Measurements from ENCODE around the gene C2CD2.

C2CD2 gene

DNA sequence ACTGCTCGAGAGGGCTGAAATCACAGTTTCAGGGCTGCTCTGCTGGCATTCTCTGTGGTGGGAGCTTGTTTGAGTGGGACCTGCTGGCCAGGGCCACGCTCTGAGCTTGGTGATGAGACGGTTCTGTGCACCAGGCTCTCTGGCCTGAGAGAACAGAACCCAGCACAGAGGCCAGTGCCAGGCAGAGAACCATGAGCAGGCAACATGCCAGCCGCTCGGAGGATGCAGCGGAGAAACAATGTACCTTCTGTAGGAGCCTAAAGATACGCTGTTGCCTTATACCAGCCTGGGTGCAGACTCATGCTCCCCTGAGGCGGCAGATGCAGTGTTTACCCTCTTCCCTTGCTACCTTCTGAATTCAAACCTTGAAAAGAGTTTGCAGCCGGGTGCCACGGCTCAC is 10.0 kb downstream of the C2CD2 start:
- Histone ChIP-seq H3K4me1 (ENCODE audit: insufficient read depth, low read length, poor library complexity, severe bottlenecking) (no peaks in the 10 kb centered on the region), H3K79me2 (ENCODE audit: insufficient read depth, low read length) (no peaks in the 10 kb centered on the region), H3K4me2 (ENCODE audit: low read depth, low read length, poor library complexity, severe bottlenecking) (no peak overlapping the region), H3K9ac (ENCODE audit: low read depth, low read length, poor library complexity, severe bottlenecking) (no peak overlapping the region), H3K9me3 (ENCODE audit: insufficient read depth, low read depth, low read length) (no peaks in the 10 kb centered on the region), H3K27me3 (ENCODE audit: insufficient read depth, low read length, poor library complexity, severe bottlenecking) (no peaks in the 10 kb centered on the region), H2AFZ (ENCODE audit: low read length) (no peak overlapping the region), H3F3A (ENCODE audit: low read depth) (no peaks in the 10 kb centered on the region), H3K9me2 (replicated peaks; ENCODE audit: low read depth, low read length) (no peaks in the 10 kb centered on the region), H3K36me3 (ENCODE audit: insufficient read depth, low read length) (no peaks in the 10 kb centered on the region), H3K4me3 (ENCODE audit: low read length, poor library complexity, severe bottlenecking) (no peak overlapping the region), H4K20me1 (ENCODE audit: insufficient read depth, low read length, poor library complexity, severe bottlenecking) (no peaks in the 10 kb centered on the region)
- no peak for TF ChIP-seq CTCF (conservative IDR thresholded peaks at IDR 0.05; ENCODE audit: low read length)
- TF ChIP-seq EZH2phosphoT487 (IDR thresholded peaks at IDR 0.05; ENCODE audit: borderline replicate concordance) = no peak

- H3K27me3 ChIP-seq (ENCODE audit: insufficient read depth, low read length, poor library complexity, severe bottlenecking) = no peaks in the 10 kb centered on the region
- H4K20me1 ChIP-seq (ENCODE audit: insufficient read depth, low read length, poor library complexity, severe bottlenecking) = no peaks in the 10 kb centered on the region
- H3K9ac ChIP-seq (ENCODE audit: low read depth, low read length, poor library complexity, severe bottlenecking) = no peak overlapping the region
- no peaks in the 10 kb centered on the region for H3K9me3 ChIP-seq (ENCODE audit: insufficient read depth, low read depth, low read length)
- no peaks in the 10 kb centered on the region for H3K36me3 ChIP-seq (ENCODE audit: insufficient read depth, low read length)
- TF ChIP-seq EZH2phosphoT487 (IDR thresholded peaks at IDR 0.05; ENCODE audit: borderline replicate concordance) (no peak), CTCF (conservative IDR thresholded peaks at IDR 0.05; ENCODE audit: low read length) (no peak)
- H3K4me1 ChIP-seq (ENCODE audit: insufficient read depth, low read length, poor library complexity, severe bottlenecking) = no peaks in the 10 kb centered on the region
- H3K4me3 ChIP-seq (ENCODE audit: low read length, poor library complexity, severe bottlenecking) = no peak overlapping the region
- H3F3A ChIP-seq (ENCODE audit: low read depth) = no peaks in the 10 kb centered on the region
- H3K79me2 ChIP-seq (ENCODE audit: insufficient read depth, low read length) = no peaks in the 10 kb centered on the region
- H2AFZ ChIP-seq (ENCODE audit: low read length) = no peak overlapping the region
- H3K9me2 ChIP-seq (replicated peaks; ENCODE audit: low read depth, low read length) = no peaks in the 10 kb centered on the region
- no peak overlapping the region for H3K4me2 ChIP-seq (ENCODE audit: low read depth, low read length, poor library complexity, severe bottlenecking)
Observed at GRCh38 chr21:41942457-41942856, 11.4 kb downstream of the C2CD2 start.

DNA sequence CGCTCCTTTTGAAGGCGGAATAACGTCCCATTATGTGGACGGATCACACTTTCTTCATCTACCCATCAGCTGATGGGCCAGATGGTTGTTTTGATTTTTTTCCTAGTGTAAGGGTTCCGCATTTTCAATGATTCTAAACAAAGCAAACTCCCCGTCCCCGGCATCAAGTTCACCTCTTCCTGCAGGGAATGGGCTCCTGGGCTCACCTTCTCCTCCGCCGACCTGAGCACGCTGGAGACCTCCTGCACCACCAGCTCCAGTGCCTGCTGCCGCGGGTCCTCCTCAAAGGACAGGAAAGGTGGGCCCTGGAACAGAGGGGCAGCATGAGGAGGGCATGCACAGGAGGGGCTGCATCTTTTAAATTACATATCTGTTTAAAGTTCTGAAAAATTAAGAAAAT is 11.9 kb downstream of the C2CD2 start:
- Histone ChIP-seq H3K9me3 (ENCODE audit: insufficient read depth, low read depth, low read length) (no peaks in the 10 kb centered on the region), H2AFZ (ENCODE audit: low read length) (no peak overlapping the region), H3F3A (ENCODE audit: low read depth) (no peaks in the 10 kb centered on the region), H3K27me3 (ENCODE audit: insufficient read depth, low read length, poor library complexity, severe bottlenecking) (no peaks in the 10 kb centered on the region), H3K79me2 (ENCODE audit: insufficient read depth, low read length) (no peaks in the 10 kb centered on the region), H3K9me2 (replicated peaks; ENCODE audit: low read depth, low read length) (no peaks in the 10 kb centered on the region), H3K4me2 (ENCODE audit: low read depth, low read length, poor library complexity, severe bottlenecking) (no peak overlapping the region), H4K20me1 (ENCODE audit: insufficient read depth, low read length, poor library complexity, severe bottlenecking) (no peaks in the 10 kb centered on the region), H3K36me3 (ENCODE audit: insufficient read depth, low read length) (no peaks in the 10 kb centered on the region), H3K4me1 (ENCODE audit: insufficient read depth, low read length, poor library complexity, severe bottlenecking) (no peaks in the 10 kb centered on the region), H3K4me3 (ENCODE audit: low read length, poor library complexity, severe bottlenecking) (no peak overlapping the region), H3K9ac (ENCODE audit: low read depth, low read length, poor library complexity, severe bottlenecking) (no peak overlapping the region)
- TF ChIP-seq EZH2phosphoT487 (IDR thresholded peaks at IDR 0.05; ENCODE audit: borderline replicate concordance) (no peak), CTCF (conservative IDR thresholded peaks at IDR 0.05; ENCODE audit: low read length) (no peak)
